Breast epithelium (tissue), 4 donors: ENCODE results near the gene LRIG2. TPM values are rescaled to one million over a fixed set of nuclear protein-coding genes. Genes with fewer than 3 reads are reported as not detected.

Experiments used
- DNase-seq, 2 donors: peaks; one replicate each; pipeline ENCODE4 v3.0.0-alpha.2; 2019; ENCODE audit warnings: low spot score in 2 of 2
- H3K27ac ChIP-seq, 2 donors: fragments of 200-600 bp; sonication (generic) in 1 of 2; one replicate each; pipeline ENCODE4 v1.5.1; 2016 to 2019; ENCODE audit warnings: mild to moderate bottlenecking in 1 of 2
- H3K27me3 ChIP-seq, 2 donors: fragments of 200-600 bp; sonication (generic) in 1 of 2; one replicate each; pipeline versions ENCODE4 v1.5.1 to v1.6.0; 2017 to 2019; ENCODE audit warnings: control low read depth in 1 of 2, mild to moderate bottlenecking in 1 of 2
- H3K36me3 ChIP-seq: fragments of 200-600 bp; one replicate; pipeline ENCODE4 v1.5.1; 2019
- H3K4me1 ChIP-seq, 2 donors: fragments of 200-600 bp; sonication (generic); one replicate each; pipeline ENCODE4 v1.5.1; 2016 to 2019; ENCODE audit warnings: control low read depth in 1 of 2
- H3K4me3 ChIP-seq, 3 donors: fragments of 200-600 bp; sonication (generic); 1 replicate in 2 of 3; 2 replicates in 1 of 3; pipeline ENCODE4 v1.5.1; 2016 to 2019; ENCODE audit warnings: mild to moderate bottlenecking in 3 of 3, moderate library complexity in 2 of 3
- H3K9me3 ChIP-seq, 2 donors: fragments of 200-600 bp; sonication (generic) in 1 of 2; one replicate each; pipeline ENCODE4 v1.5.1; 2016 to 2019; ENCODE audit warnings: control low read depth in 1 of 2
- POLR2A ChIP-seq: fragments of 450-650 bp; IDR thresholded peaks from one replicate; pipeline ENCODE4 v1.6.1; 2016; ENCODE audit warnings: antibody characterized with exemption, mild to moderate bottlenecking, moderate library complexity
- POLR2AphosphoS5 ChIP-seq, 3 donors: sonication (generic); formaldehyde crosslinking; IDR thresholded peaks; one replicate each; pipeline ENCODE4 v1.6.1; 2017; ENCODE audit warnings: antibody characterized with exemption in 3 of 3
- intact Hi-C: fragments of 100-400 bp; cut with DNase I; formaldehyde crosslinking; loops from one replicate; pipeline ENCODE4 v1.15.1; 2023; ENCODE audit warnings: low total_unique reads
- total RNA-seq, 3 donors: library from RNA; depleted of rRNA; stranded (reverse); fragments of >200 nt; gene quantifications; one replicate each; pipeline ENCODE4 v1.1.0, GENCODE V29; 2016
- TF ChIP-seq, protein P1 (sequence below), 3 donors: fragments of 450-650 bp; IDR thresholded peaks; one replicate each; pipeline ENCODE4 v1.5.1; 2016 to 2017; ENCODE audit warnings: antibody characterized with exemption in 3 of 3, mild to moderate bottlenecking in 3 of 3, moderate library complexity in 3 of 3

LRIG2 gene
- total RNA-seq, 3 donors from 2014 or later: 20.0 to 39.8 (median 24.3) TPM

DNA sequence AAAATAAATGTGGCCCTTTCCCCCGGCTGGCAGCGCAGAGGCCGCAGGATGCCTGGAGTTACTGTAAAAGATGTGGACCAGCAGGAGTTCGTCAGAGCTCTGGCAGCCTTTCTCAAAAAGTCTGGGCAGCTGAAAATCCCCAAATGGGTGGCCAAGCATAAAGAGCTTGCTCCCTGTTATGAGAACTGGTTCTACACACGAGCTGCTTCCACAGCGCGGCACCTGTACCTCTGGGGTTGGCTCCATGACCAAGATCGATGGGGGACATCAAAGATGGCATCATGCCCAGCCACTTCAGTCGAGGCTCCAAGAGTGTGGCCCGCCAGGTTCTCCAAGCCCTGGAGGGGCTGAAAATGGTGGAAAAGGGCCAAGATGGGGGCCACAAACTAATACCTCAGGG, 95.9 kb downstream of the LRIG2 start:
- TF ChIP-seq POLR2A (no peak), POLR2AphosphoS5 (IDR thresholded peaks at IDR 0.05) (no peak)
- TF ChIP-seq, protein P1, sequence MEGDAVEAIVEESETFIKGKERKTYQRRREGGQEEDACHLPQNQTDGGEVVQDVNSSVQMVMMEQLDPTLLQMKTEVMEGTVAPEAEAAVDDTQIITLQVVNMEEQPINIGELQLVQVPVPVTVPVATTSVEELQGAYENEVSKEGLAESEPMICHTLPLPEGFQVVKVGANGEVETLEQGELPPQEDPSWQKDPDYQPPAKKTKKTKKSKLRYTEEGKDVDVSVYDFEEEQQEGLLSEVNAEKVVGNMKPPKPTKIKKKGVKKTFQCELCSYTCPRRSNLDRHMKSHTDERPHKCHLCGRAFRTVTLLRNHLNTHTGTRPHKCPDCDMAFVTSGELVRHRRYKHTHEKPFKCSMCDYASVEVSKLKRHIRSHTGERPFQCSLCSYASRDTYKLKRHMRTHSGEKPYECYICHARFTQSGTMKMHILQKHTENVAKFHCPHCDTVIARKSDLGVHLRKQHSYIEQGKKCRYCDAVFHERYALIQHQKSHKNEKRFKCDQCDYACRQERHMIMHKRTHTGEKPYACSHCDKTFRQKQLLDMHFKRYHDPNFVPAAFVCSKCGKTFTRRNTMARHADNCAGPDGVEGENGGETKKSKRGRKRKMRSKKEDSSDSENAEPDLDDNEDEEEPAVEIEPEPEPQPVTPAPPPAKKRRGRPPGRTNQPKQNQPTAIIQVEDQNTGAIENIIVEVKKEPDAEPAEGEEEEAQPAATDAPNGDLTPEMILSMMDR (IDR thresholded peaks at IDR 0.05): no peak
- Histone ChIP-seq H3K9me3 (peaks cover 9 to 11% of the 10 kb centered on the region in 2 donors), H3K4me3 (no peak overlapping the region), H3K36me3 (no peaks in the 10 kb centered on the region), H3K27me3 (no peaks in the 10 kb centered on the region), H3K27ac (no peak overlapping the region), H3K4me1 (no peaks in the 10 kb centered on the region)
- no peak for DNase-seq
- intact Hi-C loops: loop anchor here (5.0 kb wide), 1 partner anchor 297 kb away; no protein-coding TSS in a partner anchor

DNA sequence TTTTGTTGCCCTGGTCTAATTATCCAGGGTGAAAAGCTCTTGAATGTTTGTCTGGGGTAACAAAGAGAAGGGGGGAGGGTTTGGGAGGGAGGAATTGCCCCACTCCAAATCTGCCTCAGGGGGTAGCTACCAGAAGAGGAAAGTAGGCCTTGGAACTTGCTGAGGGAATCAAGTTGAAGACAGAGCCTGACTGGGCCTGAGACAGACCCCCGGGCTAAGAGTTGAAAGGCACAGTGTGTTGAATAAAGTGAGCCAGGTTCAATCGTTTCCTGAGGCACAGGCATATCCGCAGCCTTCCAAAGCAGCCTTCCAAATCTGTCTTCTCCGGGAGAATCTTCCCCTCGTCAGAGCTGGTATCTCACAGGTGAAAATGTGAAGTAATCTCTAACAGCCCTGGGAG, 96.6 kb downstream of the LRIG2 start:
- no peak for TF ChIP-seq POLR2A
- TF ChIP-seq, protein P1 (IDR thresholded peaks at IDR 0.05): no peak
- H3K9me3 ChIP-seq: peaks cover 11 to 12% of the 10 kb centered on the region in 2 donors
- H3K27me3 ChIP-seq: no peaks in the 10 kb centered on the region
- no peak overlapping the region for H3K4me3 ChIP-seq
- intact Hi-C loops: loop anchor here (5.0 kb wide), 1 partner anchor 297 kb away; no protein-coding TSS in a partner anchor
- no peaks in the 10 kb centered on the region for H3K4me1 ChIP-seq
- DNase-seq: no peak
- no peak overlapping the region for H3K27ac ChIP-seq
- H3K36me3 ChIP-seq: no peaks in the 10 kb centered on the region

DNA sequence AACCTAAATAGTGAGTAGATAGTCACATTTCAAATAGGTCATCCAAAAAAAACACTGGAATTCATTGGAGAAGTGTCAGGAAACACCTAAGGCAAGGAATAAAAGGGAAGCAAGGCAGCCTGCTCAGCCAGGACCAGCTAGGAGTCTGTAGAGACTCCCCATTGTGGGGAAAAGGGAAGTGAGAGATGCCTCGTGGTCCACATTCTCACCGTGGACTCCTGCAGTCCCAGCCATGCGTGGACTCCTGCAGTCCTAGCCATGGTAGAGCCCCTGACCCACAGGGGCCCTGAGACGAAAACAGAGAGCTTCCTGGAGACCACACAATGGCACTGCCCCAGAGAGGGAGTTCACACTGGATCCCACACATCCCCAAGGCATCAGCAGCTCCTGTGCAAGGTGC, 97.5 kb downstream of the LRIG2 start:
- Histone ChIP-seq H3K36me3 (no peaks in the 10 kb centered on the region), H3K27ac (no peak overlapping the region), H3K27me3 (no peaks in the 10 kb centered on the region), H3K4me1 (no peaks in the 10 kb centered on the region), H3K4me3 (no peak overlapping the region), H3K9me3 (peaks cover 11 to 12% of the 10 kb centered on the region in 2 donors)
- intact Hi-C loops: no loop called here
- TF ChIP-seq, protein P1 (IDR thresholded peaks at IDR 0.05): no peak
- TF ChIP-seq POLR2AphosphoS5 (IDR thresholded peaks at IDR 0.05) (no peak), POLR2A (no peak)
- no peak for DNase-seq

DNA sequence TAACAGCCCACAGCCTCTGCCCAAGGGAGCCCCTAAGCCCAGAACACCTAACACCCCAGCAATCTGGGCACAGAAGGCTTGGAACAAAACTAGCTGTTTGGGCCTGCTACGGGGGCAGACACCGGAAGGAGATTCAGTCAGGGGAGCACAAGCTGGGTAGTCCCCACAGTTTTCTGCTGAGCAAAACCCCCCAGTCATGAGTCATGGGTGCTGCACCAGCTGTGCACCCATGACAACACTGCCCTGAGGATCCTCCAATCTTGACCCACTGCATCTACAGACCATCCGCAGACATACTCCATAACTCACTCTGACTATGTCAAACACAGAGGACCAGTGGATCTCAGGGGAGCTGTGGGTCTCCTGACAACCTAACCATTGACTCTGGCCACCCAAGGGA, 105.1 kb downstream of the LRIG2 start:
- Histone ChIP-seq H3K27me3 (no peaks in the 10 kb centered on the region), H3K4me1 (no peaks in the 10 kb centered on the region), H3K27ac (no peak overlapping the region), H3K9me3 (peaks cover 0 to 8% of the 10 kb centered on the region in 2 donors), H3K36me3 (no peaks in the 10 kb centered on the region), H3K4me3 (no peak overlapping the region)
- DNase-seq: no peak
- TF ChIP-seq POLR2AphosphoS5 (IDR thresholded peaks at IDR 0.05) (no peak), POLR2A (no peak)
- TF ChIP-seq, protein P1 (IDR thresholded peaks at IDR 0.05): no peak
- intact Hi-C loops: no loop called here

DNA sequence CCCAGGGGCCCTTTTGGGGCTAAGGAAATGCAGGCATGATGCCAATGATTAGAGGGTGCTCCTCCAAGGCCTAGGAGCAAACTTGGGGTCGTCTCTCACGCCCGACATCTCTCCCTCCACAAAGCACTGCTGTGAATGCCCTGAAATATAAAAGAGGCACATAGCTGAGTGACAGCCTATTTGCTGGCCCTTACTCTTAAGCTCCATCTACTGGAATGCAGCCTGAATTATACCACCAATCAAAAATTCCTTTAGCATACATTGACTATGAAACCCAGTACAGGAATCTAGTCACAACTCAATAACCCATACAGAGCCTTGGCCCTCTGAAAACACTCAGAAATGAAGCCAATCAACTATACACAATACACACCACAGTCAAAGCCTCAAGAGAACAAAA, 105.5 kb downstream of the LRIG2 start:
- intact Hi-C loops: no loop called here
- Histone ChIP-seq H3K4me3 (no peak overlapping the region), H3K4me1 (no peaks in the 10 kb centered on the region), H3K9me3 (peaks cover 0 to 7% of the 10 kb centered on the region in 2 donors), H3K36me3 (no peaks in the 10 kb centered on the region), H3K27me3 (no peaks in the 10 kb centered on the region), H3K27ac (no peak overlapping the region)
- no peak for DNase-seq
- no peak for TF ChIP-seq POLR2A
- TF ChIP-seq POLR2AphosphoS5 (IDR thresholded peaks at IDR 0.05): no peak
- TF ChIP-seq, protein P1 (IDR thresholded peaks at IDR 0.05): no peak

Other genes starting within 250 kb of the LRIG2 start
- 10 to 100 TPM; 15.4 to 28.2 (median 15.7) TPM for gene SLC16A1, start 117.0 kb upstream of the LRIG2 start, total RNA-seq